ENCODE results near the gene SNAI3.

DNA sequence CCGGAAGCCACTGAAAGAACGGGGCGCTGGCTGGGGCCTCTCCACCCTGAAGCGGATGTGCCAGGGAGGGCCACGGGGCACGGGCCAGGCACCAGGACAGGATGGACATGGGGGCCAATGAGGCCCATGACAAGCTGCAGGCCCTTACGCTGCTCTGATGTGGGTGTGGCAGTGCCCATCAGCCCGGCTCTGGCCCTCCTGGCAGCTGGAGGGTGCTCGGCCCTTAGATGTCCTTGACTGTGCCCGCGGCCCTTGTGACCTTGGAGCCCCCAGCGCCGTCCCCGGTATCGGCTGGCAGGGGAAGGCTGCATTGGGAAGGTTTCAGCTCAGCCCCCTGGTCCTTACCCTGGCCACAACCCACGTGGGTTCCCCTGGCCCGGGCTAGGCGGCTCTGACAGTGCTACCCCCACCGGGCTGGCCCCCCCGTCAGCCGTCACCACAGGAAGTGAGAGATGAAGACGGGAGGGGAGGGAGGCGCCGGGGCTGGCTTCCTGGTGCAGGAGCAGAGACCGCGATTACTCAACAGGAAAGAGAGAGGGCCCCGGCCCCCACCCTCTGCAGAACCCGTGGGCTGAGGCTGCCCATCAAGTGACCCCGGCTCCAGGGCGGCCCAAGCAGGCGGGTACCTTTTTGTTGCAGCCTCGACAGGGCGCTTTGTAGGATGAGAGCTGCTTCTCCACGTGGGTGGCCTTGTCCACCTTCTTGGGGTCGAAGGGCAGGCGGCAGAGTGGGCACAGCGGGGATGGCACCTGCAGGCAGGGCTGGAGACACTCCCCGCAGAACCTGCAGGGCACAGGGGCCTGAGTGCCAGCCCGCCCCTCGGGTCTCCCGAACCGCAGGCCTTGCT, 14.6 kb upstream of the SNAI3 start:
- TF ChIP-seq, protein P1, sequence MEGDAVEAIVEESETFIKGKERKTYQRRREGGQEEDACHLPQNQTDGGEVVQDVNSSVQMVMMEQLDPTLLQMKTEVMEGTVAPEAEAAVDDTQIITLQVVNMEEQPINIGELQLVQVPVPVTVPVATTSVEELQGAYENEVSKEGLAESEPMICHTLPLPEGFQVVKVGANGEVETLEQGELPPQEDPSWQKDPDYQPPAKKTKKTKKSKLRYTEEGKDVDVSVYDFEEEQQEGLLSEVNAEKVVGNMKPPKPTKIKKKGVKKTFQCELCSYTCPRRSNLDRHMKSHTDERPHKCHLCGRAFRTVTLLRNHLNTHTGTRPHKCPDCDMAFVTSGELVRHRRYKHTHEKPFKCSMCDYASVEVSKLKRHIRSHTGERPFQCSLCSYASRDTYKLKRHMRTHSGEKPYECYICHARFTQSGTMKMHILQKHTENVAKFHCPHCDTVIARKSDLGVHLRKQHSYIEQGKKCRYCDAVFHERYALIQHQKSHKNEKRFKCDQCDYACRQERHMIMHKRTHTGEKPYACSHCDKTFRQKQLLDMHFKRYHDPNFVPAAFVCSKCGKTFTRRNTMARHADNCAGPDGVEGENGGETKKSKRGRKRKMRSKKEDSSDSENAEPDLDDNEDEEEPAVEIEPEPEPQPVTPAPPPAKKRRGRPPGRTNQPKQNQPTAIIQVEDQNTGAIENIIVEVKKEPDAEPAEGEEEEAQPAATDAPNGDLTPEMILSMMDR (tag by site-specific recombination; IDR thresholded peaks at IDR 0.05): no peak
- no peak for TF ChIP-seq ZNF76 (tag by site-specific recombination; IDR thresholded peaks at IDR 0.05; ENCODE audit: borderline replicate concordance, low read depth)
- TF ChIP-seq, protein P2, sequence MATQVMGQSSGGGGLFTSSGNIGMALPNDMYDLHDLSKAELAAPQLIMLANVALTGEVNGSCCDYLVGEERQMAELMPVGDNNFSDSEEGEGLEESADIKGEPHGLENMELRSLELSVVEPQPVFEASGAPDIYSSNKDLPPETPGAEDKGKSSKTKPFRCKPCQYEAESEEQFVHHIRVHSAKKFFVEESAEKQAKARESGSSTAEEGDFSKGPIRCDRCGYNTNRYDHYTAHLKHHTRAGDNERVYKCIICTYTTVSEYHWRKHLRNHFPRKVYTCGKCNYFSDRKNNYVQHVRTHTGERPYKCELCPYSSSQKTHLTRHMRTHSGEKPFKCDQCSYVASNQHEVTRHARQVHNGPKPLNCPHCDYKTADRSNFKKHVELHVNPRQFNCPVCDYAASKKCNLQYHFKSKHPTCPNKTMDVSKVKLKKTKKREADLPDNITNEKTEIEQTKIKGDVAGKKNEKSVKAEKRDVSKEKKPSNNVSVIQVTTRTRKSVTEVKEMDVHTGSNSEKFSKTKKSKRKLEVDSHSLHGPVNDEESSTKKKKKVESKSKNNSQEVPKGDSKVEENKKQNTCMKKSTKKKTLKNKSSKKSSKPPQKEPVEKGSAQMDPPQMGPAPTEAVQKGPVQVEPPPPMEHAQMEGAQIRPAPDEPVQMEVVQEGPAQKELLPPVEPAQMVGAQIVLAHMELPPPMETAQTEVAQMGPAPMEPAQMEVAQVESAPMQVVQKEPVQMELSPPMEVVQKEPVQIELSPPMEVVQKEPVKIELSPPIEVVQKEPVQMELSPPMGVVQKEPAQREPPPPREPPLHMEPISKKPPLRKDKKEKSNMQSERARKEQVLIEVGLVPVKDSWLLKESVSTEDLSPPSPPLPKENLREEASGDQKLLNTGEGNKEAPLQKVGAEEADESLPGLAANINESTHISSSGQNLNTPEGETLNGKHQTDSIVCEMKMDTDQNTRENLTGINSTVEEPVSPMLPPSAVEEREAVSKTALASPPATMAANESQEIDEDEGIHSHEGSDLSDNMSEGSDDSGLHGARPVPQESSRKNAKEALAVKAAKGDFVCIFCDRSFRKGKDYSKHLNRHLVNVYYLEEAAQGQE (tag by site-specific recombination; IDR thresholded peaks at IDR 0.05): no peak
- TF ChIP-seq BCL11A (tag by site-specific recombination; IDR thresholded peaks at IDR 0.05; ENCODE audit: low read depth): no peak
- no peak for TF ChIP-seq HOXD13 (CRISPR knock-in tag; IDR thresholded peaks at IDR 0.05; ENCODE audit: borderline replicate concordance)
- no peak for TF ChIP-seq ZNF23 (tag by site-specific recombination; IDR thresholded peaks at IDR 0.05; ENCODE audit: borderline replicate concordance)
- no peak for TF ChIP-seq ZSCAN5A (tag by site-specific recombination; IDR thresholded peaks at IDR 0.05)
- TF ChIP-seq ZBTB21 (tag by site-specific recombination; IDR thresholded peaks at IDR 0.05): no peak
- no peak for TF ChIP-seq SETDB1 (IDR thresholded peaks at IDR 0.05; ENCODE audit: insufficient read length, low read length)
- no peak for TF ChIP-seq MEIS1 (CRISPR knock-in tag; IDR thresholded peaks at IDR 0.05; ENCODE audit: borderline replicate concordance)
